GM12865 (cell line): ENCODE measurements around the gene LARP1B.
"Not testable (repeated sequence)": the region's sequence is repeated elsewhere in the genome, so short reads cannot be mapped to it uniquely, and the experiment has no call there.

Experiments
- DNase-seq: peaks from one replicate; pipeline ENCODE4 v3.0.0; 2010; ENCODE audit warnings: low read depth
- H3K4me3 ChIP-seq: 2 replicates; pipeline ENCODE4 v1.5.1; 2011; ENCODE audit warnings: mild to moderate bottlenecking, low read depth, low read length, control low read depth
- TF ChIP-seq, protein P1 (sequence below): IDR thresholded peaks from 2 replicates; pipeline ENCODE4 v1.5.1; 2011; ENCODE audit warnings: low read length, control low read depth, low read depth, inconsistent platforms; ENCODE audit not compliant: insufficient read depth; ENCODE audit errors: missing control alignments

The LARP1B gene

DNA sequence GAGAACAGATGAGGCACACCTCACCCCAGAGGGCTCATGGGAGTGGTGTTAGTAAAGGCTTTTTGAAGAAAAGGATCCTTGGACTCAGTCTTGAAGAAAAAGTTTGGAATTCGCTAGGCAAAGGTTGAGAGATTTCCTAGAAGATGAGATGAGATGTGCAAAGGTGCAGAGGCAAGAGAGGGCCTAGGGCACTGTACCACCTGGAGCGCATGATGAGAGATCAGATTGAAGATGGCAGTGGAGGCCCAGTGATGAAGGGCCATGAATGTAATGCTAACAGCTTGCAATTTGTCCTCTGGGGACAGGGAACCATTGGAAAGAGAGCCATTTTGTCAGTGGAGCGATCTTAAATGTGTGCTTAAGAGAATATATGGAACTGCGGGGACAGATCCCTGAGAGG is 181.5 kb downstream of the LARP1B start:
- TF ChIP-seq, protein P1, sequence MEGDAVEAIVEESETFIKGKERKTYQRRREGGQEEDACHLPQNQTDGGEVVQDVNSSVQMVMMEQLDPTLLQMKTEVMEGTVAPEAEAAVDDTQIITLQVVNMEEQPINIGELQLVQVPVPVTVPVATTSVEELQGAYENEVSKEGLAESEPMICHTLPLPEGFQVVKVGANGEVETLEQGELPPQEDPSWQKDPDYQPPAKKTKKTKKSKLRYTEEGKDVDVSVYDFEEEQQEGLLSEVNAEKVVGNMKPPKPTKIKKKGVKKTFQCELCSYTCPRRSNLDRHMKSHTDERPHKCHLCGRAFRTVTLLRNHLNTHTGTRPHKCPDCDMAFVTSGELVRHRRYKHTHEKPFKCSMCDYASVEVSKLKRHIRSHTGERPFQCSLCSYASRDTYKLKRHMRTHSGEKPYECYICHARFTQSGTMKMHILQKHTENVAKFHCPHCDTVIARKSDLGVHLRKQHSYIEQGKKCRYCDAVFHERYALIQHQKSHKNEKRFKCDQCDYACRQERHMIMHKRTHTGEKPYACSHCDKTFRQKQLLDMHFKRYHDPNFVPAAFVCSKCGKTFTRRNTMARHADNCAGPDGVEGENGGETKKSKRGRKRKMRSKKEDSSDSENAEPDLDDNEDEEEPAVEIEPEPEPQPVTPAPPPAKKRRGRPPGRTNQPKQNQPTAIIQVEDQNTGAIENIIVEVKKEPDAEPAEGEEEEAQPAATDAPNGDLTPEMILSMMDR = no peak
- H3K4me3 ChIP-seq = no peak overlapping the region
- DNase-seq = no peak

DNA sequence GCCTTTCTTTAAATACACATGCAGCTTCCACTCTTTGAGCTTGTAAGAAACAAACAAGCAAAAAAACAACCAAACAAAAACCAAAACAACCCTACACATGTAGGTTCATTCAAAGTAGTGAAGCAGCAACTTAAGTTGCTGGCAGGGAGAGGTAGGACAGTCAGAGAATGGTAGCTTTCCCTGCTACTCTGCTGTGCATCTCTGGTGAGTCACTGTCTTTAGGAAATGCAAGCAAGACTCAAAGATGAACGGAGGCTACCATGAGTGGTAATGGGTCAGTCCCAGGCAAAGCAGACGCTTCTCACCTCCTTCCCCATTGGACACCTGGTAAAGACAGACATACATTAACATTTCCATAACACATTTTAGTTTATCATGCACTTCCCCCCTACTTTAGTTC is 183.3 kb downstream of the LARP1B start:
- DNase-seq = no peak
- TF ChIP-seq, protein P1 = no peak
- no peak overlapping the region for H3K4me3 ChIP-seq

DNA sequence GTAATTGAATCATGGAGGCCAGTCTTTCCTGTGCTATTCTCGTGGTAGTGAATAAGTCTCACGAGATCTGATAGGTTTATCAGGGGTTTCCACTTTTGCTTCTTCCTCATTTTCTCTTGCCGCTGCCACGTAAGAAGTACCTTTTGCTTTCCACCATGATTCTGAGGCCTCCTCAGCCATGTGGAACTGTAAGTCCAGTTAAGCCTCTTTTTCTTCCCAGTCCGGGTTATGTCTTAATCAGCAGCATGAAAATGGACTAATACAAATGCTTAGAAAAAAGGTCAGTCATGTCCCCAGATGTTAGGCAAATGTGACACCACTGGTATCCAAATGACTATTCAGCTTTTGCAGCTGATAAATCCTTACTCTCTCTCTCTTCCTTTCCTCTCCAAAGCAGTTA is 184.3 kb downstream of the LARP1B start:
- H3K4me3 ChIP-seq, DNase-seq: not testable (repeated sequence)

DNA sequence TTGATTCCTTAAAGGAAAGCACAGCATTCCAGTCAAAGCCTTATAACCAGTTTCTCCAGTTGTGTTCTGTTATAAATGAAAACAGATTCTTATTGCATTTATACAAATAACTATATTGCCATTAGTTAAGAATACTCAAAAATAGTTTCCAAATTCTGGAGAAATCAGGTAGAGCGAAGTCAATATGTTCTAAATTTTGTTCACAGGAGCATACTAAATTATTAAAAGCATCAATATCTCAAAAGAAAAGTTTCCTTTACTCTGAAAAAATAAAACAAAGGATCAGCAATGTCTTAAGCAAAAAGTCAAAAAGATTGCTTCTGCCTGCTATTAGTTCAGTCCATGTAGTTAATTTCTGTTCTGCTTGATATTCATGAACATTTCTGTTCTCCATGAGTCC is 186.8 kb downstream of the LARP1B start:
- H3K4me3 ChIP-seq = no peak overlapping the region
- DNase-seq = no peak
- TF ChIP-seq, protein P1 = no peak

DNA sequence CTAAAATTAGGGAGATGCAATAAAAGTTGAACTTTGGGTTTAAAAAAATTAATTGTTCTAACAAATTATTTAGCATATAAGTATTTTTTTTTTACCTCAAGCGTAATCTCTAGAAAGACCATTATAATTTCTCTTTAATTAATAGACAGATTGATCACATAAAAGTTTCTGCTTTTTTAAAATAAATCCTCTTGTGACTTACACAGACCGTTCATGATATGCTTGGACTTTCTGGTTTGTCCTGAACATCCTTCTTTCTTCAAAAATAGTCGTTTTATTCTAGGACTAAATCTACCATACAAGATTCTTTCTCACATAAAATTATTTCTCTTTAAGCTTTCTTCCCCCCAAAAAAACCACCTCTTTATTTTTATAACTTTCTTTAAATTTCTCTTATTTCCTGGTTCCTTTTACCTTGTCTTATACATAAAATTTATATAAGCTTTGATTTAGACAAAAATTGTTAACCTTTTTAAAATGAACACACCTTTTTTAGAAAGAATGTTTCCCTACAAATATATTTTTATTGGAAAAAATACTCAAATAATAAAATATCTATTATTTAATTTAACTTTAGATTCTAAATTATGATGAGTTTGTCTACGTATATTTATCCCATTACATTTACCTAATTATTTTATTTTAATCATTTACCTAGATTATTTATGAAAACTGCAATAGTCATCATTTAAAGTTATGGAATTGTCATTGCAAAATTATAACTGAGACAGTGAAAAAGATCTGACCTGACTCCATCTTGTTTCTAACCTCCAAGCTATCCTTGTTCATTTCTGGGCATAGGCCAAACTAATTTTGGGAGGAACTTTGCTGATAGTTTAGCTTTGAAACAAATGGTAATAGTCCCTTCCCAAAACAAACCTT is 188.9 kb downstream of the LARP1B start:
- TF ChIP-seq, protein P1 = no peak
- H3K4me3 ChIP-seq = no peak overlapping the region
- no peak for DNase-seq

DNA sequence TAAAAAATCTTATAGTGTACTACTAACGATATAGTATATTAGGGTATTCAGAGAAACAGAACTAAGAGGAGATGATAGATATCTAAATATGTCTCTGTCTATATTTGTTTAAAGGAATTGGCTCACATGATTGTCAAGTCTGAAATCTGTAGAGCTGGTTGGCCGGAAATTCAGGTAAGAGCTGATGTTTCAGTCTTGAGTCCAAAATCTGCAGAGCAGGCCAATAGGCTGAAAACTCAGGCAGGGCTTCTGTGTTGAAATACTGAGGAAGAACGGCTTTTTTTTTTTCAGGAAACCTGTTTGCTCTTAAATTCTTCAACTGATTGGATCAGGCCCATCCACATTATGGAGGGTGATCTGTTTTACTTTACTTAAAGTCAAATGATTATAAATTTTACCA is 194.8 kb downstream of the LARP1B start:
- no peak for DNase-seq
- TF ChIP-seq, protein P1 = no peak
- no peak overlapping the region for H3K4me3 ChIP-seq

DNA sequence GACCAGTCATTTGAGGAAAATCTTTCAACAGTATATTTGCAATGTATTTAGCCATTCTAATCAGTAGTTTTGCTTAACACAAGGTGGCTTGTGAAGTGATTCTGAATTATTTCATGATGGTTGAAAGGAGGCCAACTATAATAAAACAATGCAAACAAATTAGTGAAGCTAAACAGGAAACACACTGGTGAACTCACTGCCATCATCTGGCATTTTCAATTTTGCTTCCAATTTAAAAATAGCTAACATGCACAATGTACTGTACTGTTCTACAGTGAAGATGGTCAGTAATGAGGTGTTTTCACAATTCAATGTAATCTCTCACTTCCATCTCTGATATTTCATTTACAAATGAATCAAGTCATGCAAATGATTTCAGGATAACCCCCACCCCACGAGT is 195.4 kb downstream of the LARP1B start:
- DNase-seq = no peak
- no peak overlapping the region for H3K4me3 ChIP-seq

DNA sequence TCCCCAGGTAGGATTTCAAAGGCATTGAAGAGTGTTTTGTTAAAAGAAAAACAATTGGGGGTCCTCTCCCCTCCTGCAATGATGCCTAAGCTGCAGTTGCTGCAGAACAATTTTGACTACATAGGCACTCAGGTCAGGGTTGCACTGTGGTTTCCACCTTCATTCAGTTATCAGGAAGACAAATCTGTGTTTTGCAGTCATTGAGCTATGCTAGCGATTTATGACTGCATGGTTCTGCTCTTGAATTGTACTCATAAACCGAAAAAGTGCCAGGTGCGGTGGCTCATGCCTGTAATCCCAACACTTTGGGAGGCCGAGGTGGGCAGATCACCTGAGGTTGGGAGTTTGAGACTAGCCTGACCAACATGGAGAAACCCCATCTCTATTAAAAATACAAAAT is 197.1 kb downstream of the LARP1B start:
- not testable (repeated sequence) for H3K4me3 ChIP-seq, DNase-seq

More for the DNA sequence above, 195.4 kb downstream of the LARP1B start:
- TF ChIP-seq, protein P1 = no peak

DNA sequence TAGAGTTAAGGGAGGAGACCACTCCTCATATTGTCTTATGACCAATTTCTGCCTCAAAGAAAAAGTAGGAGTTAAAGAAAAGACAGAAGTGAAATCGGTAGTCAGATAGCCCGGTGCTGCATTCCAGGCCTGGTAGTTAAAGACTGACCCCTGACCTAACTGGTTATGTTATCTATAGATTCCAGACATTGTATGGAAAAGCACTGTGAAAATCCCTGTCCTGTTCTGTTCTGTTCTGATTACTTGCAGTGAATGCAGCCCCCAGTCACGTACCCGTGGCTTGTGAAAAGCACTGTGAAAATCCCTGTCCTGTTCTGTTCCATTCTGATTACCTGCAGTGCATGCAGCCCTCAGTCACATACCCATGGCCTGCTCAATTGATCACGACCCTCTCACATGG is 198.8 kb downstream of the LARP1B start:
- DNase-seq, H3K4me3 ChIP-seq: not testable (repeated sequence)
